ENCODE data around the gene JMJD8. TPM values are rescaled to one million over a fixed set of nuclear protein-coding genes. Genes with fewer than 3 reads are reported as not detected.

Gene JMJD8
- total and polyA plus RNA-seq, 4 donors = 21.2 to 52.6 (median 33.4) TPM

DNA sequence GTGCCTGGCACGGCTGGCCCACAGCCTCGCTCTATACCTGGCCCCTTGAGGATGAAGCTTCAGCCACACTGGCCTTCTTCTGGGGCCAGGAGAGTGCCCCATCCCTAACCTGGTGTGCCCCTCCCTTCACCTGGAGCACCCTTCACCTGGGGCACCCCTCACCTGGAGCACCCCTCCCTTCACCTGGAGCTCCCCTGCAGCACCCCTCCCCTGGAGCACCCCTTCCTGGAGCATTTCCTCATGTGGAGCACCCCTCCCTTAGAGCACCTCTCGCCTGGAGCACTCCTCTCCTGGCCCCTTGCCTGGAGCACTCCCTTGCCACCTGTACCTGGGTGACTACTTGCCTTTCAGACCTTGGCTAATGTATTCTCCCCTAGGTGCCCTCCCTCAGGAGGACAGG, 23.9 kb upstream of the JMJD8 start:
- no peaks in the 10 kb centered on the region for H3K9me3 ChIP-seq (ENCODE audit: control insufficient read depth in 4 of 4, low read length in 3 of 4)
- TF ChIP-seq RAD21 (IDR thresholded peaks at IDR 0.05) (no peak), SP1 (IDR thresholded peaks at IDR 0.05) (no peak), EGR1 (IDR thresholded peaks at IDR 0.05; ENCODE audit: low read depth in 2 of 2) (no peak), NR2F2 (IDR thresholded peaks at IDR 0.05) (no peak), HNF4G (IDR thresholded peaks at IDR 0.05) (no peak), FOXA1 (IDR thresholded peaks at IDR 0.05) (no peak), TAF1 (conservative IDR thresholded peaks at IDR 0.05) (no peak), FOXA2 (IDR thresholded peaks at IDR 0.05) (no peak), HNF4A (conservative IDR thresholded peaks at IDR 0.05) (no peak), RXRA (IDR thresholded peaks at IDR 0.05) (no peak), YY1 (IDR thresholded peaks at IDR 0.05) (no peak), JUND (IDR thresholded peaks at IDR 0.05) (no peak), GABPA (IDR thresholded peaks at IDR 0.05 in 1 of 2, conservative IDR thresholded peaks at IDR 0.05 in 1 of 2) (no peak)
- TF ChIP-seq, protein P1, sequence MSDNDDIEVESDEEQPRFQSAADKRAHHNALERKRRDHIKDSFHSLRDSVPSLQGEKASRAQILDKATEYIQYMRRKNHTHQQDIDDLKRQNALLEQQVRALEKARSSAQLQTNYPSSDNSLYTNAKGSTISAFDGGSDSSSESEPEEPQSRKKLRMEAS (IDR thresholded peaks at IDR 0.05) = no peak
- TF ChIP-seq, protein P2, sequence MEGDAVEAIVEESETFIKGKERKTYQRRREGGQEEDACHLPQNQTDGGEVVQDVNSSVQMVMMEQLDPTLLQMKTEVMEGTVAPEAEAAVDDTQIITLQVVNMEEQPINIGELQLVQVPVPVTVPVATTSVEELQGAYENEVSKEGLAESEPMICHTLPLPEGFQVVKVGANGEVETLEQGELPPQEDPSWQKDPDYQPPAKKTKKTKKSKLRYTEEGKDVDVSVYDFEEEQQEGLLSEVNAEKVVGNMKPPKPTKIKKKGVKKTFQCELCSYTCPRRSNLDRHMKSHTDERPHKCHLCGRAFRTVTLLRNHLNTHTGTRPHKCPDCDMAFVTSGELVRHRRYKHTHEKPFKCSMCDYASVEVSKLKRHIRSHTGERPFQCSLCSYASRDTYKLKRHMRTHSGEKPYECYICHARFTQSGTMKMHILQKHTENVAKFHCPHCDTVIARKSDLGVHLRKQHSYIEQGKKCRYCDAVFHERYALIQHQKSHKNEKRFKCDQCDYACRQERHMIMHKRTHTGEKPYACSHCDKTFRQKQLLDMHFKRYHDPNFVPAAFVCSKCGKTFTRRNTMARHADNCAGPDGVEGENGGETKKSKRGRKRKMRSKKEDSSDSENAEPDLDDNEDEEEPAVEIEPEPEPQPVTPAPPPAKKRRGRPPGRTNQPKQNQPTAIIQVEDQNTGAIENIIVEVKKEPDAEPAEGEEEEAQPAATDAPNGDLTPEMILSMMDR (IDR thresholded peaks at IDR 0.05; ENCODE audit: low read depth, low read length, missing input control) = no peak
- TF ChIP-seq, protein P3, sequence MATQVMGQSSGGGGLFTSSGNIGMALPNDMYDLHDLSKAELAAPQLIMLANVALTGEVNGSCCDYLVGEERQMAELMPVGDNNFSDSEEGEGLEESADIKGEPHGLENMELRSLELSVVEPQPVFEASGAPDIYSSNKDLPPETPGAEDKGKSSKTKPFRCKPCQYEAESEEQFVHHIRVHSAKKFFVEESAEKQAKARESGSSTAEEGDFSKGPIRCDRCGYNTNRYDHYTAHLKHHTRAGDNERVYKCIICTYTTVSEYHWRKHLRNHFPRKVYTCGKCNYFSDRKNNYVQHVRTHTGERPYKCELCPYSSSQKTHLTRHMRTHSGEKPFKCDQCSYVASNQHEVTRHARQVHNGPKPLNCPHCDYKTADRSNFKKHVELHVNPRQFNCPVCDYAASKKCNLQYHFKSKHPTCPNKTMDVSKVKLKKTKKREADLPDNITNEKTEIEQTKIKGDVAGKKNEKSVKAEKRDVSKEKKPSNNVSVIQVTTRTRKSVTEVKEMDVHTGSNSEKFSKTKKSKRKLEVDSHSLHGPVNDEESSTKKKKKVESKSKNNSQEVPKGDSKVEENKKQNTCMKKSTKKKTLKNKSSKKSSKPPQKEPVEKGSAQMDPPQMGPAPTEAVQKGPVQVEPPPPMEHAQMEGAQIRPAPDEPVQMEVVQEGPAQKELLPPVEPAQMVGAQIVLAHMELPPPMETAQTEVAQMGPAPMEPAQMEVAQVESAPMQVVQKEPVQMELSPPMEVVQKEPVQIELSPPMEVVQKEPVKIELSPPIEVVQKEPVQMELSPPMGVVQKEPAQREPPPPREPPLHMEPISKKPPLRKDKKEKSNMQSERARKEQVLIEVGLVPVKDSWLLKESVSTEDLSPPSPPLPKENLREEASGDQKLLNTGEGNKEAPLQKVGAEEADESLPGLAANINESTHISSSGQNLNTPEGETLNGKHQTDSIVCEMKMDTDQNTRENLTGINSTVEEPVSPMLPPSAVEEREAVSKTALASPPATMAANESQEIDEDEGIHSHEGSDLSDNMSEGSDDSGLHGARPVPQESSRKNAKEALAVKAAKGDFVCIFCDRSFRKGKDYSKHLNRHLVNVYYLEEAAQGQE (IDR thresholded peaks at IDR 0.05) = no peak
- TF ChIP-seq, protein P4, sequence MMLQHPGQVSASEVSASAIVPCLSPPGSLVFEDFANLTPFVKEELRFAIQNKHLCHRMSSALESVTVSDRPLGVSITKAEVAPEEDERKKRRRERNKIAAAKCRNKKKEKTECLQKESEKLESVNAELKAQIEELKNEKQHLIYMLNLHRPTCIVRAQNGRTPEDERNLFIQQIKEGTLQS (IDR thresholded peaks at IDR 0.05) = no peak
- TF ChIP-seq, protein P5, sequence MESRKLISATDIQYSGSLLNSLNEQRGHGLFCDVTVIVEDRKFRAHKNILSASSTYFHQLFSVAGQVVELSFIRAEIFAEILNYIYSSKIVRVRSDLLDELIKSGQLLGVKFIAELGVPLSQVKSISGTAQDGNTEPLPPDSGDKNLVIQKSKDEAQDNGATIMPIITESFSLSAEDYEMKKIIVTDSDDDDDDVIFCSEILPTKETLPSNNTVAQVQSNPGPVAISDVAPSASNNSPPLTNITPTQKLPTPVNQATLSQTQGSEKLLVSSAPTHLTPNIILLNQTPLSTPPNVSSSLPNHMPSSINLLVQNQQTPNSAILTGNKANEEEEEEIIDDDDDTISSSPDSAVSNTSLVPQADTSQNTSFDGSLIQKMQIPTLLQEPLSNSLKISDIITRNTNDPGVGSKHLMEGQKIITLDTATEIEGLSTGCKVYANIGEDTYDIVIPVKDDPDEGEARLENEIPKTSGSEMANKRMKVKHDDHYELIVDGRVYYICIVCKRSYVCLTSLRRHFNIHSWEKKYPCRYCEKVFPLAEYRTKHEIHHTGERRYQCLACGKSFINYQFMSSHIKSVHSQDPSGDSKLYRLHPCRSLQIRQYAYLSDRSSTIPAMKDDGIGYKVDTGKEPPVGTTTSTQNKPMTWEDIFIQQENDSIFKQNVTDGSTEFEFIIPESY (IDR thresholded peaks at IDR 0.05) = no peak
- no peaks in the 10 kb centered on the region for H3K36me3 ChIP-seq (ENCODE audit: control insufficient read depth in 4 of 4, insufficient read depth in 3 of 4, low read depth in 1 of 4, low read length in 3 of 4)
- no peak overlapping the region for H3K9ac ChIP-seq (ENCODE audit: low read depth in 1 of 2, low read length in 2 of 2)
- WGBS = 53% methylated on average over 3 of the region's 3 CpGs
- H3K4me3 ChIP-seq (ENCODE audit: low read depth in 1 of 3, low read length in 3 of 3) = no peak overlapping the region
- no peak overlapping the region for H3K27ac ChIP-seq (ENCODE audit: low read depth in 1 of 2, low read length in 2 of 2)
- DNase-seq (ENCODE audit: low spot score) = no peak
- peaks cover 0 to 4% (median 0%) of the 10 kb centered on the region in 4 donors for H3K4me1 ChIP-seq (ENCODE audit: control insufficient read depth in 4 of 4, insufficient read depth in 4 of 4, low read length in 3 of 4)
- peaks cover 4 to 20% (median 14%) of the 10 kb centered on the region in 4 donors for H3K27me3 ChIP-seq (ENCODE audit: control insufficient read depth in 4 of 4, insufficient read depth in 4 of 4, low read length in 3 of 4)
